GM18519 (cell line): Measurements from ENCODE around the gene MB21D2.
"Not testable (repeated sequence)": the region's sequence is repeated elsewhere in the genome, so short reads cannot be mapped to it uniquely, and the experiment has no call there.

Experiments used
- ATAC-seq: cut with Tn5 transposase; IDR thresholded peaks from one replicate; pipeline ENCODE4 v1.9.1; 2021; ENCODE audit warnings: mild to moderate bottlenecking, moderate library complexity; ENCODE audit not compliant: unreplicated experiment, low FRiP score

MB21D2 gene

GRCh38 chr3:192863091-192863420 lies 54.6 kb downstream of the MB21D2 start:
- no peak for ATAC-seq

GRCh38 chr3:192862408-192863090 lies 55.1 kb downstream of the MB21D2 start:
- ATAC-seq: no peak

- no peak for ATAC-seq
Measured at GRCh38 chr3:192861972-192862371, 55.7 kb downstream of the MB21D2 start.

GRCh38 chr3:192860454-192860853 lies 57.2 kb downstream of the MB21D2 start:
- no peak for ATAC-seq

- ATAC-seq: no peak
Measured at GRCh38 chr3:192858849-192859585, 58.6 kb downstream of the MB21D2 start.

- ATAC-seq: no peak
Measured at GRCh38 chr3:192857260-192857661, 60.4 kb downstream of the MB21D2 start.

GRCh38 chr3:192855434-192855833 lies 62.2 kb downstream of the MB21D2 start:
- no peak for ATAC-seq

- no peak for ATAC-seq
Measured at GRCh38 chr3:192851821-192852372, 65.8 kb downstream of the MB21D2 start.

- ATAC-seq: peak; percentile 77
Measured at GRCh38 chr3:192850451-192850981, 67.1 kb downstream of the MB21D2 start.

- ATAC-seq: not testable (repeated sequence)
Measured at GRCh38 chr3:192849821-192850220, 67.8 kb downstream of the MB21D2 start.

GRCh38 chr3:192848371-192849233 lies 69.1 kb downstream of the MB21D2 start:
- ATAC-seq: no peak

GRCh38 chr3:192847941-192848340 lies 69.7 kb downstream of the MB21D2 start:
- no peak for ATAC-seq

GRCh38 chr3:192845526-192845855 lies 72.2 kb downstream of the MB21D2 start:
- no peak for ATAC-seq

- ATAC-seq: no peak
Measured at GRCh38 chr3:192844836-192845525, 72.7 kb downstream of the MB21D2 start.

GRCh38 chr3:192844486-192844765 lies 73.2 kb downstream of the MB21D2 start:
- no peak for ATAC-seq

- no peak for ATAC-seq
Measured at GRCh38 chr3:192843723-192844485, 73.8 kb downstream of the MB21D2 start.

GRCh38 chr3:192843119-192843518 lies 74.5 kb downstream of the MB21D2 start:
- ATAC-seq: no peak

GRCh38 chr3:192842711-192843110 lies 74.9 kb downstream of the MB21D2 start:
- ATAC-seq: no peak

- no peak for ATAC-seq
Measured at GRCh38 chr3:192842138-192842537, 75.5 kb downstream of the MB21D2 start.

GRCh38 chr3:192841428-192841827 lies 76.2 kb downstream of the MB21D2 start:
- ATAC-seq: no peak
